Parathyroid adenoma (tissue), 2 donors: ENCODE data around the gene CDK11B.

Experiments
- H2AFZ ChIP-seq: fragments of 300-600 bp; sonication (generic); one replicate; pipeline ENCODE4 v1.7.0; 2017; ENCODE audit warnings: antibody characterized with exemption, mild to moderate bottlenecking
- H3K27ac ChIP-seq: fragments of 300-600 bp; sonication (generic); one replicate; pipeline ENCODE4 v1.7.0; 2017
- H3K27me3 ChIP-seq: fragments of 300-600 bp; sonication (generic); one replicate; pipeline ENCODE4 v1.7.0; 2017; ENCODE audit warnings: low read length; ENCODE audit not compliant: control insufficient read depth, insufficient read depth
- H3K36me3 ChIP-seq: fragments of 300-600 bp; sonication (generic); one replicate; pipeline ENCODE4 v1.7.0; 2017; ENCODE audit warnings: low read length; ENCODE audit not compliant: control insufficient read depth, insufficient read depth
- H3K4me1 ChIP-seq: fragments of 300-600 bp; sonication (generic); one replicate; pipeline ENCODE4 v1.7.0; 2017; ENCODE audit warnings: control low read depth
- H3K4me2 ChIP-seq: fragments of 300-600 bp; sonication (generic); one replicate; pipeline ENCODE4 v1.7.0; 2017; ENCODE audit warnings: low read length
- H3K4me3 ChIP-seq: fragments of 300-600 bp; sonication (generic); one replicate; pipeline ENCODE4 v1.7.0; 2017; ENCODE audit warnings: low read depth, low read length
- H3K79me2 ChIP-seq: fragments of 300-600 bp; sonication (generic); one replicate; pipeline ENCODE4 v1.7.0; 2017; ENCODE audit warnings: control low read depth
- H3K9ac ChIP-seq: fragments of 300-600 bp; sonication (generic); one replicate; pipeline ENCODE4 v1.7.0; 2017; ENCODE audit warnings: mild to moderate bottlenecking
- H3K9me3 ChIP-seq: fragments of 300-600 bp; sonication (generic); one replicate; pipeline ENCODE4 v1.7.0; 2017; ENCODE audit warnings: low read length; ENCODE audit not compliant: control insufficient read depth
- CTCF ChIP-seq: fragments of 300-600 bp; sonication (generic); IDR thresholded peaks from one replicate; pipeline ENCODE4 v1.7.0; 2017; ENCODE audit warnings: antibody characterized with exemption, mild to moderate bottlenecking
- donor health status: primary hyperparathyroidism.

CDK11B gene

GRCh38 chr1:1620433-1621139 is 38.2 kb downstream of the CDK11B start:
- no peak for TF ChIP-seq CTCF
- Histone ChIP-seq H3K4me1 (no peaks in the 10 kb centered on the region), H3K4me3 (no peak overlapping the region), H3K79me2 (peaks cover 2% of the 10 kb centered on the region), H3K36me3 (no peaks in the 10 kb centered on the region), H3K9me3 (no peaks in the 10 kb centered on the region), H3K27me3 (no peaks in the 10 kb centered on the region), H3K9ac (no peak overlapping the region), H2AFZ (no peak overlapping the region), H3K27ac (no peak overlapping the region), H3K4me2 (no peak overlapping the region)

GRCh38 chr1:1619917-1620361 is 38.9 kb downstream of the CDK11B start:
- Histone ChIP-seq H3K4me2 (no peak overlapping the region), H2AFZ (no peak overlapping the region), H3K36me3 (no peaks in the 10 kb centered on the region), H3K27me3 (no peaks in the 10 kb centered on the region), H3K9ac (no peak overlapping the region), H3K4me3 (no peak overlapping the region), H3K27ac (no peak overlapping the region), H3K9me3 (no peaks in the 10 kb centered on the region), H3K4me1 (no peaks in the 10 kb centered on the region), H3K79me2 (peaks cover 2% of the 10 kb centered on the region)
- TF ChIP-seq CTCF, result no peak

GRCh38 chr1:1618396-1619068 is 40.3 kb downstream of the CDK11B start:
- Histone ChIP-seq H3K79me2 (peaks cover 2% of the 10 kb centered on the region), H3K9ac (no peak overlapping the region), H3K4me2 (no peak overlapping the region), H3K4me3 (no peak overlapping the region), H2AFZ (no peak overlapping the region), H3K4me1 (no peaks in the 10 kb centered on the region), H3K27me3 (no peaks in the 10 kb centered on the region), H3K27ac (no peak overlapping the region), H3K36me3 (no peaks in the 10 kb centered on the region), H3K9me3 (no peaks in the 10 kb centered on the region)
- no peak for TF ChIP-seq CTCF

- Histone ChIP-seq H3K36me3 (no peaks in the 10 kb centered on the region), H2AFZ (no peak overlapping the region), H3K79me2 (peaks cover 2% of the 10 kb centered on the region), H3K27me3 (no peaks in the 10 kb centered on the region), H3K4me2 (no peak overlapping the region), H3K4me3 (no peak overlapping the region), H3K27ac (no peak overlapping the region), H3K4me1 (no peaks in the 10 kb centered on the region), H3K9me3 (no peaks in the 10 kb centered on the region), H3K9ac (no peak overlapping the region)
- TF ChIP-seq CTCF, result no peak
Measured at GRCh38 chr1:1617925-1618324, 40.9 kb downstream of the CDK11B start.
